K562 (cell line): ENCODE data around the gene XPR1. TPM values are rescaled to one million over a fixed set of nuclear protein-coding genes. Genes with fewer than 3 reads are reported as not detected.

Source experiments
- ATAC-seq: fragments of 200-7000 bp; cut with Tn5 transposase; 3 replicates; pipeline ENCODE4 v1.9.1; 2020; ENCODE audit warnings: moderate library complexity
- BruUV-seq: library from RNA; stranded (reverse); fragments of 400-500 nt; replicated peaks from 2 replicates; lab custom pipeline; 2021; lab: Mats Ljungman, UMichigan
- CTCF ChIA-PET: fragments of 300-600 bp; formaldehyde crosslinking; extraction: SDS; loops from one replicate; lab custom pipeline; 2021; ENCODE audit warnings: low intra/inter-chr PET ratio; lab: Yijun Ruan, JAX
- POLR2A ChIA-PET: fragments of 300-600, 350-650 bp; sonication (Branson Sonifier 250); formaldehyde crosslinking; extraction: SDS; loops from one replicate; lab custom pipeline; 2021; ENCODE audit warnings: antibody characterized with exemption, inconsistent platforms; lab: Yijun Ruan, JAX
- DNase-seq, 4 experiments: peaks; one replicate each; pipeline versions ENCODE4 v3.0.0 to v3.0.0-alpha.2; 2011 to 2018; ENCODE audit warnings: low spot score in 3 of 4, mixed read lengths in 3 of 4; ENCODE audit errors: extremely low read depth in 1 of 4
- FAIRE-seq: peaks from 2 replicates; lab custom pipeline; 2011; peaks lifted over from hg19 to GRCh38; lab: Jason Lieb, UNC
- H2AFZ ChIP-seq: 2 replicates; pipeline ENCODE4 v1.6.0; 2011; ENCODE audit warnings: low read depth, low read length, control low read depth, inconsistent platforms
- H3K27ac ChIP-seq: fragments of 200-600 bp; 3 replicates; pipeline ENCODE4 v1.8.0; 2011; ENCODE audit warnings: low read depth, mild to moderate bottlenecking, control low read depth, inconsistent platforms, low read length, moderate library complexity, mixed read lengths; ENCODE audit errors: extremely low read depth
- H3K27me3 ChIP-seq, 2 experiments: fragments of 300-600 bp in 1 of 2; 2 replicates in 1 of 2; 3 replicates in 1 of 2; pipeline versions ENCODE4 v1.6.0 to v1.8.0; 2011; ENCODE audit warnings: inconsistent platforms in 2 of 2, low read length in 2 of 2, mild to moderate bottlenecking in 1 of 2, mixed read lengths in 1 of 2, moderate library complexity in 1 of 2; ENCODE audit not compliant: control insufficient read depth in 2 of 2, insufficient read depth in 2 of 2
- H3K36me3 ChIP-seq: fragments of 300-600 bp; 3 replicates; pipeline ENCODE4 v1.8.0; 2011; ENCODE audit warnings: mild to moderate bottlenecking, low read length, inconsistent platforms; ENCODE audit not compliant: control insufficient read depth, insufficient read depth
- H3K4me1 ChIP-seq, 2 experiments: fragments of 200-600 bp in 1 of 2; replicated peaks in 1 of 2; 2 replicates in 1 of 2; 3 replicates in 1 of 2; pipeline versions ENCODE4 v1.5.1 to v1.8.0; 2011; ENCODE audit warnings: inconsistent platforms in 2 of 2, low read length in 2 of 2, mild to moderate bottlenecking in 1 of 2, mixed read lengths in 1 of 2, moderate library complexity in 1 of 2; ENCODE audit not compliant: control insufficient read depth in 2 of 2, insufficient read depth in 2 of 2
- H3K4me2 ChIP-seq: 2 replicates; pipeline ENCODE4 v1.6.1; 2011; ENCODE audit warnings: low read length, control low read depth, inconsistent platforms, mixed read lengths; ENCODE audit not compliant: insufficient read depth
- H3K4me3 ChIP-seq: fragments of 200-600 bp; sonication (generic), shearing (Covaris generic); 2 replicates; pipeline ENCODE4 v1.5.1; 2016; ENCODE audit warnings: control low read depth, inconsistent platforms
- H3K79me2 ChIP-seq: fragments of 200-600 bp; 3 replicates; pipeline ENCODE4 v1.8.0; 2011; ENCODE audit warnings: low read length, inconsistent platforms; ENCODE audit not compliant: control insufficient read depth, insufficient read depth
- H3K9ac ChIP-seq, 2 experiments: 2 replicates each; pipeline versions ENCODE4 v1.6.0 to v1.6.1; 2011; ENCODE audit warnings: low read depth in 2 of 2, low read length in 2 of 2, control low read depth in 1 of 2, inconsistent platforms in 1 of 2, mild to moderate bottlenecking in 1 of 2, mixed read lengths in 1 of 2; ENCODE audit not compliant: insufficient read depth in 1 of 2
- H3K9me1 ChIP-seq: one replicate; pipeline ENCODE4 v1.6.0; 2011; ENCODE audit warnings: inconsistent platforms, mild to moderate bottlenecking, low read length, moderate library complexity; ENCODE audit not compliant: control insufficient read depth, insufficient read depth
- H3K9me3 ChIP-seq: replicated peaks from 2 replicates; pipeline ENCODE4 v1.5.1; 2011; ENCODE audit warnings: low read depth, low read length, inconsistent platforms; ENCODE audit not compliant: control insufficient read depth, insufficient read depth
- H4K20me1 ChIP-seq: replicated peaks from 2 replicates; pipeline ENCODE4 v1.6.1; 2011; ENCODE audit warnings: low read length, inconsistent platforms, mixed read lengths; ENCODE audit not compliant: control insufficient read depth, insufficient read depth
- BACH1 ChIP-seq: fragments of 200-800 bp; sonication (Bioruptor generic); IDR thresholded peaks from 2 replicates; pipeline ENCODE4 v1.6.1; 2016; ENCODE audit warnings: missing genetic modification characterization, missing compliant biosample characterization
- FOXP1 ChIP-seq: sonication (generic); formaldehyde crosslinking; IDR thresholded peaks from 2 replicates; pipeline ENCODE4 v1.8.0; 2022; ENCODE audit warnings: mild to moderate bottlenecking, missing genetic modification reagents
- HEY1 ChIP-seq: fragments of 250-450 bp; sonication (Bioruptor Pico); IDR thresholded peaks from 2 replicates; pipeline ENCODE4 v1.5.0; 2020; ENCODE audit warnings: mild to moderate bottlenecking, moderate library complexity, borderline replicate concordance
- HNRNPL ChIP-seq: fragments of 200-400 bp; formaldehyde crosslinking; IDR thresholded peaks from 2 replicates; pipeline ENCODE4 v1.6.1; 2017; ENCODE audit warnings: low read depth, mild to moderate bottlenecking, low read length
- KDM1A ChIP-seq, 2 experiments: fragments of 450-650 bp; IDR thresholded peaks; 2 replicates each; pipeline ENCODE4 v1.6.1; 2016; ENCODE audit warnings: mild to moderate bottlenecking in 2 of 2
- SPI1 ChIP-seq: IDR thresholded peaks from 2 replicates; pipeline ENCODE4 v1.6.1; 2011; ENCODE audit warnings: low read depth, low read length, control low read depth, borderline replicate concordance
- ZNF175 ChIP-seq: fragments of 200-800 bp; sonication (Bioruptor generic); IDR thresholded peaks from 2 replicates; pipeline ENCODE4 v1.6.1; 2016; ENCODE audit warnings: low read depth, mild to moderate bottlenecking, missing genetic modification characterization, missing compliant biosample characterization
- WGBS: fragments of 100-300 bp; shearing (Covaris generic); methylation state at CpG from one replicate; pipeline ENCODE4 v1.1.6; 2016; ENCODE audit warnings: low coverage, mixed read lengths; ENCODE audit not compliant: insufficient coverage; ENCODE audit errors: missing lambda C conversion rate; 5-methylcytosine and 5-hydroxymethylcytosine counted together
- in situ Hi-C: fragments of 300-500 bp; cut with MboI; formaldehyde crosslinking; loops from 4 replicates; pipeline ENCODE4 v1.15.0; 2018; ENCODE audit warnings: inconsistent platforms, mixed read lengths
- intact Hi-C: fragments of 100-400 bp; cut with micrococcal nuclease; formaldehyde crosslinking; loops from 2 replicates; pipeline ENCODE4 v1.14.2; 2022
- polyA plus RNA-seq, 8 experiments: library from polyadenylated mRNA; depleted of rRNA in 4 of 8; stranded (reverse) in 5 of 8; unstranded in 3 of 8; fragments of >200 nt; fragmentation: Nextera tagmentation in 2 of 8; fragmentation: Illumina TruSeq in 1 of 8; extraction: Ambion mirVana in 2 of 8; extraction: Trizol in 1 of 8; gene quantifications; 2 replicates each; pipeline versions ENCODE4 v1.2.1 to v1.2.3, GENCODE V29; 2011 to 2014; ENCODE audit warnings: inconsistent platforms in 1 of 8, missing spikeins in 1 of 8
- total RNA-seq, 7 experiments: library from RNA; depleted of rRNA in 6 of 7; stranded (reverse); fragments of >200 nt in 6 of 7; fragmentation: Illumina TruSeq in 2 of 7; extraction: Trizol in 2 of 7; gene quantifications; 2 replicates each; pipeline versions ENCODE4 v1.2.1 to v1.2.3, GENCODE V29; 2011 to 2021; ENCODE audit warnings: low replicate concordance in 1 of 7
- TF ChIP-seq, protein P1 (sequence below): sonication (generic); formaldehyde crosslinking; IDR thresholded peaks from 2 replicates; pipeline ENCODE4 v1.8.0; 2022; ENCODE audit warnings: missing genetic modification reagents, mild to moderate bottlenecking, moderate library complexity, borderline replicate concordance
- TF ChIP-seq, protein P2 (sequence below): fragments of 250-450 bp; sonication (Bioruptor Pico); IDR thresholded peaks from 2 replicates; pipeline ENCODE4 v1.4.0; 2020
- TF ChIP-seq, protein P3 (sequence below): sonication (generic); formaldehyde crosslinking; IDR thresholded peaks from 2 replicates; pipeline ENCODE4 v1.8.1; 2022; ENCODE audit warnings: missing genetic modification reagents
- TF ChIP-seq, protein P4 (sequence below): fragments of 250-450 bp; sonication (Bioruptor Pico); IDR thresholded peaks from 2 replicates; pipeline ENCODE4 v1.4.0; 2020; ENCODE audit warnings: borderline replicate concordance

XPR1 gene
- total and polyA plus RNA-seq, 9 of the 15 experiments (the other 6 are each of a cell fraction or from before 2014, with no cell fraction given): 3.0 to 66.2 (median 38.6) TPM

DNA sequence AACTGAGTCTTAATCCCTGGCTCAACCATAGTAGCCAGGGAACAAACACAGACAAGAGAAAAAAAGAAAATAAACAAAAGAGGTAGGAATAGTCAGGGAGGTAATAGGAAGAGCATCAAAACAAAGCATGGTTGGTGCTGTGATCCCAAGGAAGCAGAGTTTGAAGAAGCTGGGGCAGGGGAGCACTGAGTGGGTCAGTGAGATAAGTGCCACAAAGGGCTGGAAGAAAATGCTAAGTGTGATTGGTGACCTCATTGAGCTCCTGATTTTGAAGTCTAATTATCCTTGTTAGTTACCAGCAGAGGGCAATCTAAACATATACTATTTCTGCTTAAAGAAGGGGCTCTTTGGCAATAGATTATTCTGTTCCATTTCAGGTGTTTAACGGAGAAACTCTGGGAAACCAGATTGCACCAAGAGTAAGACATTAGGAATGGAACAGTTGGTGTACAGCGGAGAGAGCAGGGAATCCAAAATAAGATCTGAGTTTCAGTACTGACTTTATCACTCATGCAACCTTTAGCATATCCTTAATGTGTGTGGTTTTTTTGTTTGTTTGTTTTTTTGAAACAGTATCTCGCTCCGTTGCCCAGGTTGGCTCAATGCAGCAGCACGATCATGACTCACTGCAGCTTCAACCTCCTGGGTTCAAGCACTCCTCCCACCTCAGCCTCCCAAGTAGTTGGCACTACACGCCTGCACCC, 250.1 kb downstream of the XPR1 start:
- 57% methylated on average over 6 of the region's 6 CpGs for WGBS
- Histone ChIP-seq H2AFZ (no peak overlapping the region), H3K27me3 (no peaks in the 10 kb centered on the region), H3K79me2 (no peaks in the 10 kb centered on the region), H3K4me1 (peaks cover 0 to 3% of the 10 kb centered on the region in 2 experiments; a peak in 1 of 5 replicates), H3K9me1 (no peaks in the 10 kb centered on the region), H3K9ac (no peak overlapping the region), H4K20me1 (no peaks in the 10 kb centered on the region), H3K27ac (no peak overlapping the region), H3K4me3 (no peak overlapping the region), H3K9me3 (no peaks in the 10 kb centered on the region), H3K4me2 (no peak overlapping the region), H3K36me3 (peaks cover 55% of the 10 kb centered on the region)
- FAIRE-seq (peak; percentile 89), DNase-seq (peak; percentile 52 to 76 (median 68)), ATAC-seq (peak; percentile 97)
- in situ Hi-C loops: loop anchor here (5.0 kb wide), 2 partner anchors 260 to 285 kb away; no protein-coding TSS in a partner anchor
- intact Hi-C loops: loop anchor here (1.0 to 2.0 kb wide), 4 partner anchors 156 to 284 kb away; no protein-coding TSS in a partner anchor
- POLR2A ChIA-PET: interaction anchor here (0.6 to 1.0 kb wide), 13 partner anchors 21 to 366 kb away, joined by 3 to 6 read pairs (median 3); no protein-coding TSS in a partner anchor
- no TSS peak for BruUV-seq
- CTCF ChIA-PET: interaction anchor here (0.9 to 1.7 kb wide), 7 partner anchors 261 to 543 kb away, joined by 3 to 14 read pairs (median 8); no protein-coding TSS in a partner anchor
- TF ChIP-seq ZNF175 (CRISPR knock-in tag): 0 out of 2 replicates have a peak, but pooled peaks have one; percentile 20
- TF ChIP-seq, protein P1, sequence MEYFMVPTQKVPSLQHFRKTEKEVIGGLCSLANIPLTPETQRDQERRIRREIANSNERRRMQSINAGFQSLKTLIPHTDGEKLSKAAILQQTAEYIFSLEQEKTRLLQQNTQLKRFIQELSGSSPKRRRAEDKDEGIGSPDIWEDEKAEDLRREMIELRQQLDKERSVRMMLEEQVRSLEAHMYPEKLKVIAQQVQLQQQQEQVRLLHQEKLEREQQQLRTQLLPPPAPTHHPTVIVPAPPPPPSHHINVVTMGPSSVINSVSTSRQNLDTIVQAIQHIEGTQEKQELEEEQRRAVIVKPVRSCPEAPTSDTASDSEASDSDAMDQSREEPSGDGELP (CRISPR knock-in tag): no peak
- TF ChIP-seq, protein P2, sequence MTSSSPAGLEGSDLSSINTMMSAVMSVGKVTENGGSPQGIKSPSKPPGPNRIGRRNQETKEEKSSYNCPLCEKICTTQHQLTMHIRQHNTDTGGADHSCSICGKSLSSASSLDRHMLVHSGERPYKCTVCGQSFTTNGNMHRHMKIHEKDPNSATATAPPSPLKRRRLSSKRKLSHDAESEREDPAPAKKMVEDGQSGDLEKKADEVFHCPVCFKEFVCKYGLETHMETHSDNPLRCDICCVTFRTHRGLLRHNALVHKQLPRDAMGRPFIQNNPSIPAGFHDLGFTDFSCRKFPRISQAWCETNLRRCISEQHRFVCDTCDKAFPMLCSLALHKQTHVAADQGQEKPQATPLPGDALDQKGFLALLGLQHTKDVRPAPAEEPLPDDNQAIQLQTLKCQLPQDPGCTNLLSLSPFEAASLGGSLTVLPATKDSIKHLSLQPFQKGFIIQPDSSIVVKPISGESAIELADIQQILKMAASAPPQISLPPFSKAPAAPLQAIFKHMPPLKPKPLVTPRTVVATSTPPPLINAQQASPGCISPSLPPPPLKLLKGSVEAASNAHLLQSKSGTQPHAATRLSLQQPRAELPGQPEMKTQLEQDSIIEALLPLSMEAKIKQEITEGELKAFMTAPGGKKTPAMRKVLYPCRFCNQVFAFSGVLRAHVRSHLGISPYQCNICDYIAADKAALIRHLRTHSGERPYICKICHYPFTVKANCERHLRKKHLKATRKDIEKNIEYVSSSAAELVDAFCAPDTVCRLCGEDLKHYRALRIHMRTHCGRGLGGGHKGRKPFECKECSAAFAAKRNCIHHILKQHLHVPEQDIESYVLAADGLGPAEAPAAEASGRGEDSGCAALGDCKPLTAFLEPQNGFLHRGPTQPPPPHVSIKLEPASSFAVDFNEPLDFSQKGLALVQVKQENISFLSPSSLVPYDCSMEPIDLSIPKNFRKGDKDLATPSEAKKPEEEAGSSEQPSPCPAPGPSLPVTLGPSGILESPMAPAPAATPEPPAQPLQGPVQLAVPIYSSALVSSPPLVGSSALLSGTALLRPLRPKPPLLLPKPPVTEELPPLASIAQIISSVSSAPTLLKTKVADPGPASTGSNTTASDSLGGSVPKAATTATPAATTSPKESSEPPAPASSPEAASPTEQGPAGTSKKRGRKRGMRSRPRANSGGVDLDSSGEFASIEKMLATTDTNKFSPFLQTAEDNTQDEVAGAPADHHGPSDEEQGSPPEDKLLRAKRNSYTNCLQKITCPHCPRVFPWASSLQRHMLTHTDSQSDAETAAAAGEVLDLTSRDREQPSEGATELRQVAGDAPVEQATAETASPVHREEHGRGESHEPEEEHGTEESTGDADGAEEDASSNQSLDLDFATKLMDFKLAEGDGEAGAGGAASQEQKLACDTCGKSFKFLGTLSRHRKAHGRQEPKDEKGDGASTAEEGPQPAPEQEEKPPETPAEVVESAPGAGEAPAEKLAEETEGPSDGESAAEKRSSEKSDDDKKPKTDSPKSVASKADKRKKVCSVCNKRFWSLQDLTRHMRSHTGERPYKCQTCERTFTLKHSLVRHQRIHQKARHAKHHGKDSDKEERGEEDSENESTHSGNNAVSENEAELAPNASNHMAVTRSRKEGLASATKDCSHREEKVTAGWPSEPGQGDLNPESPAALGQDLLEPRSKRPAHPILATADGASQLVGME (CRISPR knock-in tag): no peak
- no peak for TF ChIP-seq FOXP1 (CRISPR knock-in tag)
- TF ChIP-seq, protein P3, sequence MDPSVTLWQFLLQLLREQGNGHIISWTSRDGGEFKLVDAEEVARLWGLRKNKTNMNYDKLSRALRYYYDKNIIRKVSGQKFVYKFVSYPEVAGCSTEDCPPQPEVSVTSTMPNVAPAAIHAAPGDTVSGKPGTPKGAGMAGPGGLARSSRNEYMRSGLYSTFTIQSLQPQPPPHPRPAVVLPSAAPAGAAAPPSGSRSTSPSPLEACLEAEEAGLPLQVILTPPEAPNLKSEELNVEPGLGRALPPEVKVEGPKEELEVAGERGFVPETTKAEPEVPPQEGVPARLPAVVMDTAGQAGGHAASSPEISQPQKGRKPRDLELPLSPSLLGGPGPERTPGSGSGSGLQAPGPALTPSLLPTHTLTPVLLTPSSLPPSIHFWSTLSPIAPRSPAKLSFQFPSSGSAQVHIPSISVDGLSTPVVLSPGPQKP (CRISPR knock-in tag): no peak
- TF ChIP-seq, protein P4, sequence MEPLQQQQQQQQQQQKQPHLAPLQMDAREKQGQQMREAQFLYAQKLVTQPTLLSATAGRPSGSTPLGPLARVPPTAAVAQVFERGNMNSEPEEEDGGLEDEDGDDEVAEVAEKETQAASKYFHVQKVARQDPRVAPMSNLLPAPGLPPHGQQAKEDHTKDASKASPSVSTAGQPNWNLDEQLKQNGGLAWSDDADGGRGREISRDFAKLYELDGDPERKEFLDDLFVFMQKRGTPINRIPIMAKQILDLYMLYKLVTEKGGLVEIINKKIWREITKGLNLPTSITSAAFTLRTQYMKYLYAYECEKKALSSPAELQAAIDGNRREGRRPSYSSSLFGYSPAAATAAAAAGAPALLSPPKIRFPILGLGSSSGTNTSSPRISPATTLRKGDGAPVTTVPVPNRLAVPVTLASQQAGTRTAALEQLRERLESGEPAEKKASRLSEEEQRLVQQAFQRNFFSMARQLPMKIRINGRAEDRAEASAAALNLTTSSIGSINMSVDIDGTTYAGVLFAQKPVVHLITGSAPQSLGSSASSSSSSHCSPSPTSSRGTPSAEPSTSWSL (CRISPR knock-in tag): no peak
- no peak for TF ChIP-seq BACH1
- TF ChIP-seq HNRNPL: no peak
- peak in 1 of 2 experiments; percentile 32; a peak in 1 of 4 replicates for TF ChIP-seq KDM1A (IDR thresholded peaks at IDR 0.05)
- no peak for TF ChIP-seq HEY1 (CRISPR knock-in tag)
- TF ChIP-seq SPI1: no peak
